ENCODE results near the gene EMP1. TPM values are rescaled to one million over a fixed set of nuclear protein-coding genes. Genes with fewer than 3 reads are reported as not detected.

Gene EMP1
- total and polyA plus RNA-seq, 2 donors (not counting 3 experiments of a cell fraction or from before 2014, with no cell fraction given): 265 to 528 TPM

GRCh38 chr12:13241833-13242488 lies 45.4 kb downstream of the EMP1 start:
- no peak for DNase-seq (ENCODE audit: low read depth, low spot score)
- Histone ChIP-seq H3K9me1 (replicated peaks; ENCODE audit: control insufficient read depth, extremely low read depth, insufficient read depth, low read length) (no peaks in the 10 kb centered on the region), H3K9ac (replicated peaks; ENCODE audit: extremely low read depth, insufficient read depth, low read length) (no peak overlapping the region), H3K27ac (ENCODE audit: insufficient read depth, low read depth, low read length) (no peak overlapping the region), H4K20me1 (replicated peaks; ENCODE audit: control insufficient read depth, extremely low read depth, insufficient read depth, low read length) (no peaks in the 10 kb centered on the region), H3K79me2 (ENCODE audit: control insufficient read depth, insufficient read depth, low read length) (no peaks in the 10 kb centered on the region), H3K27me3 (ENCODE audit: control insufficient read depth in 2 of 2, insufficient read depth in 2 of 2, low read length in 2 of 2) (no peaks in the 10 kb centered on the region), H3K4me3 (replicated peaks in 1 of 3; ENCODE audit: insufficient read depth in 1 of 3, low read depth in 1 of 3, low read length in 3 of 3) (no peak overlapping the region), H3K9me3 (replicated peaks; ENCODE audit: control insufficient read depth, insufficient read depth, low read length) (no peaks in the 10 kb centered on the region), H3K36me3 (ENCODE audit: control insufficient read depth in 2 of 2, extremely low read depth in 1 of 2, insufficient read depth in 2 of 2, low read length in 2 of 2) (no peaks in the 10 kb centered on the region), H3K4me1 (ENCODE audit: control insufficient read depth, extremely low read depth, insufficient read depth, low read length) (no peaks in the 10 kb centered on the region), H3K4me2 (ENCODE audit: insufficient read depth, low read length) (no peak overlapping the region), H2AFZ (ENCODE audit: low read depth, low read length) (no peak overlapping the region)
- no peak for FAIRE-seq
- ChIA-PET POLR2A (no interaction called here), CTCF (no interaction called here)
- no TSS peak for BruUV-seq (replicated peaks)
- dilution Hi-C loops (cut with MboI; ENCODE audit: extremely low pct_ligation_motif_present, low sequenced_read_pairs): no loop called here
- intact Hi-C loops (cut with micrococcal nuclease): no loop called here
- TF ChIP-seq GATA2 (IDR thresholded peaks at IDR 0.05; ENCODE audit: insufficient read depth, insufficient read length, low read depth, low read length): no peak
- TF ChIP-seq FOS (IDR thresholded peaks at IDR 0.05; ENCODE audit: borderline replicate concordance, insufficient read depth, low read length): no peak
- TF ChIP-seq POLR2A (IDR thresholded peaks at IDR 0.05; ENCODE audit: low read depth, low read length): no peak
- TF ChIP-seq MYC (IDR thresholded peaks at IDR 0.05; ENCODE audit: low read depth, low read length): no peak
- TF ChIP-seq MAX (IDR thresholded peaks at IDR 0.05; ENCODE audit: insufficient read depth, insufficient read length): no peak
- no peak for TF ChIP-seq CTCF (IDR thresholded peaks at IDR 0.05; ENCODE audit: extremely low read depth in 1 of 2, insufficient read depth in 1 of 2, low read depth in 1 of 2, low read length in 2 of 2)
- TF ChIP-seq JUN (IDR thresholded peaks at IDR 0.05; ENCODE audit: borderline replicate concordance, insufficient read depth, insufficient read length, low read depth): no peak
- TF ChIP-seq POLR2AphosphoS5 (IDR thresholded peaks at IDR 0.05; ENCODE audit: insufficient read depth, low read depth, low read length): no peak
- no peak for TF ChIP-seq EZH2 (IDR thresholded peaks at IDR 0.05; ENCODE audit: borderline replicate concordance, low read depth, low read length, severe bottlenecking)

Measured in endothelial cell of umbilical vein (primary cell).